SK-N-SH (cell line): Measurements from ENCODE around the gene HRCT1. TPM values are rescaled to one million over a fixed set of nuclear protein-coding genes. Genes with fewer than 3 reads are reported as not detected.

Experiments used
- CTCF ChIA-PET: fragments of 300-600, 350-600 bp; formaldehyde crosslinking; extraction: SDS; loops from one replicate; lab custom pipeline; 2021; lab: Yijun Ruan, JAX
- POLR2A ChIA-PET: fragments of 350-600 bp; sonication (Branson Sonifier 250); formaldehyde crosslinking; extraction: SDS; loops from one replicate; lab custom pipeline; 2020; ENCODE audit warnings: antibody characterized with exemption, inconsistent platforms; lab: Yijun Ruan, JAX
- DNase-seq: peaks from one replicate; pipeline ENCODE4 v3.0.0; 2012
- H2AFZ ChIP-seq: fragments of 200-600 bp; sonication (generic); 2 replicates; pipeline ENCODE4 v1.8.1; 2016; ENCODE audit warnings: antibody characterized with exemption, mild to moderate bottlenecking, low read depth
- H3F3A ChIP-seq: fragments of 200-600 bp; sonication (generic); replicated peaks from 2 replicates; pipeline ENCODE3; 2016; ENCODE audit warnings: antibody characterized with exemption, mild to moderate bottlenecking; ENCODE audit not compliant: insufficient read depth
- H3K27ac ChIP-seq, 2 experiments: fragments of 200-500 bp in 1 of 2; fragments of 200-600 bp in 1 of 2; sonication (Bioruptor generic) in 1 of 2; sonication (generic), shearing (Covaris generic) in 1 of 2; 2 replicates each; pipeline versions ENCODE4 v1.5.1 to v1.6.1; 2014 to 2016; ENCODE audit warnings: low read depth in 2 of 2, inconsistent platforms in 1 of 2, low read length in 1 of 2, mild to moderate bottlenecking in 1 of 2, mixed read lengths in 1 of 2
- H3K27me3 ChIP-seq: fragments of 200-600 bp; sonication (generic), shearing (Covaris generic); 2 replicates; pipeline ENCODE4 v1.6.1; 2016; ENCODE audit warnings: mixed run types; ENCODE audit not compliant: insufficient read depth
- H3K36me3 ChIP-seq, 2 experiments: fragments of 200-500 bp in 1 of 2; fragments of 200-600 bp in 1 of 2; sonication (Bioruptor generic) in 1 of 2; sonication (generic) in 1 of 2; replicated peaks in 1 of 2; 2 replicates each; pipeline versions ENCODE3 to v1.5.1; 2014 to 2016; ENCODE audit warnings: low read length in 1 of 2, mild to moderate bottlenecking in 1 of 2; ENCODE audit not compliant: insufficient read depth in 2 of 2, control insufficient read depth in 1 of 2
- H3K4me1 ChIP-seq, 2 experiments: fragments of 200-500 bp in 1 of 2; fragments of 200-600 bp in 1 of 2; sonication (Bioruptor generic) in 1 of 2; sonication (generic), shearing (Covaris generic) in 1 of 2; 2 replicates each; pipeline versions ENCODE4 v1.5.1 to v1.6.1; 2014 to 2016; ENCODE audit warnings: low read depth in 1 of 2, low read length in 1 of 2, mixed run types in 1 of 2; ENCODE audit not compliant: insufficient read depth in 2 of 2, control insufficient read depth in 1 of 2
- H3K4me2 ChIP-seq: fragments of 200-600 bp; sonication (generic), shearing (Covaris generic); 2 replicates; pipeline ENCODE4 v1.6.1; 2017; ENCODE audit warnings: mixed run types
- H3K4me3 ChIP-seq, 2 experiments: fragments of 200-500 bp in 1 of 2; fragments of 200-600 bp in 1 of 2; sonication (Bioruptor generic) in 1 of 2; sonication (generic), shearing (Covaris generic) in 1 of 2; 2 replicates each; pipeline versions ENCODE4 v1.5.1 to v1.8.1; 2014 to 2016; ENCODE audit warnings: low read depth in 2 of 2, inconsistent platforms in 1 of 2, low read length in 1 of 2, mild to moderate bottlenecking in 1 of 2, mixed read lengths in 1 of 2, moderate library complexity in 1 of 2
- H3K79me2 ChIP-seq: fragments of 200-600 bp; sonication (generic); 2 replicates; pipeline ENCODE4 v1.8.1; 2017; ENCODE audit warnings: mild to moderate bottlenecking; ENCODE audit not compliant: insufficient read depth
- H3K9ac ChIP-seq: fragments of 200-600 bp; sonication (generic); 2 replicates; pipeline ENCODE4 v1.6.1; 2017; ENCODE audit warnings: mixed run types
- H3K9me2 ChIP-seq: fragments of 200-600 bp; sonication (generic); 2 replicates; pipeline ENCODE4 v1.6.1; 2017; ENCODE audit warnings: mixed run types
- H3K9me3 ChIP-seq: fragments of 200-600 bp; sonication (generic); 2 replicates; pipeline ENCODE4 v1.6.1; 2017; ENCODE audit warnings: mixed run types, mild to moderate bottlenecking, moderate library complexity
- H4K20me1 ChIP-seq: fragments of 200-600 bp; sonication (generic); 2 replicates; pipeline ENCODE4 v1.6.1; 2017; ENCODE audit warnings: mild to moderate bottlenecking, mixed run types; ENCODE audit not compliant: insufficient read depth
- ELF1 ChIP-seq: IDR thresholded peaks from 2 replicates; pipeline ENCODE4 v1.4.0; 2012
- EZH2phosphoT487 ChIP-seq: fragments of 200-600 bp; sonication (generic); IDR thresholded peaks from 2 replicates; pipeline ENCODE4 v1.6.1; 2017; ENCODE audit warnings: low read depth, mixed run types, mild to moderate bottlenecking, antibody characterized with exemption, moderate library complexity, borderline replicate concordance
- FOXJ3 ChIP-seq: sonication (generic); formaldehyde crosslinking; IDR thresholded peaks from 2 replicates; pipeline ENCODE4 v1.5.1; 2020; ENCODE audit warnings: mild to moderate bottlenecking, missing genetic modification reagents
- FOXM1 ChIP-seq: IDR thresholded peaks from 2 replicates; pipeline ENCODE4 v1.4.0; 2012; ENCODE audit warnings: low read depth, mild to moderate bottlenecking
- GABPA ChIP-seq: IDR thresholded peaks from 2 replicates; pipeline ENCODE4 v1.4.0; 2012; ENCODE audit warnings: low read depth, mild to moderate bottlenecking
- GATA2 ChIP-seq: sonication (generic); formaldehyde crosslinking; IDR thresholded peaks from 2 replicates; pipeline ENCODE4 v1.5.0; 2020; ENCODE audit warnings: mild to moderate bottlenecking, missing genetic modification reagents
- MXI1 ChIP-seq: IDR thresholded peaks from 2 replicates; pipeline ENCODE4 v1.6.1; 2012; ENCODE audit warnings: mild to moderate bottlenecking, low read depth, low read length, improper control_type of control experiment
- TAF1 ChIP-seq: IDR thresholded peaks from 2 replicates; pipeline ENCODE4 v1.6.1; 2012; ENCODE audit warnings: low read depth, mild to moderate bottlenecking, low read length, moderate library complexity, borderline replicate concordance
- WGBS: methylation state at CpG from one replicate; pipeline ENCODE4 v1.1.6; 2017; ENCODE audit warnings: low lambda C conversion rate; 5-methylcytosine and 5-hydroxymethylcytosine counted together
- polyA plus RNA-seq, 3 experiments: library from polyadenylated mRNA; depleted of rRNA; stranded (reverse); fragments of >200 nt; gene quantifications; 2 replicates each; pipeline ENCODE4 v1.2.3, GENCODE V29; 2012

HRCT1 gene
- polyA plus RNA-seq, 1 of the 3 experiments (the other 2 are of a cell fraction), result 3.0 TPM

GRCh38 chr9:35908504-35909125 is 2.6 kb downstream of the HRCT1 start:
- TF ChIP-seq ELF1 (no peak), GABPA (peak; percentile 10; the same call in 1 of the 2 replicates), TAF1 (no peak), FOXJ3 (CRISPR knock-in tag) (no peak), FOXM1 (no peak), GATA2 (CRISPR knock-in tag) (no peak), EZH2phosphoT487 (no peak)
- ChIA-PET CTCF (interaction anchor here (1.0 to 2.3 kb wide), 4 partner anchors 11 to 115 kb away, joined by 3 to 10 read pairs (median 4); no protein-coding TSS in a partner anchor), POLR2A (no interaction called here)
- Histone ChIP-seq H2AFZ (peak overlapping the region; percentile 47; the same call in 1 of the 2 replicates), H3K9ac (peak overlapping the region; percentile 68; the same call in 1 of the 2 replicates), H4K20me1 (no peaks in the 10 kb centered on the region), H3K4me3 (no peak overlapping the region), H3K9me2 (no peaks in the 10 kb centered on the region), H3K4me1 (peaks cover 38 to 46% of the 10 kb centered on the region in 2 experiments; a peak in 3 of 4 replicates), H3F3A (peaks cover 37% of the 10 kb centered on the region), H3K9me3 (no peaks in the 10 kb centered on the region), H3K27ac (peak overlapping the region; percentile 89 to 98), H3K36me3 (no peaks in the 10 kb centered on the region), H3K79me2 (no peaks in the 10 kb centered on the region; the same call in 1 of the 2 replicates), H3K4me2 (peak overlapping the region; percentile 50; the same call in 1 of the 2 replicates), H3K27me3 (no peaks in the 10 kb centered on the region)
- DNase-seq, result no peak
- 78% methylated on average over 8 of the region's 9 CpGs for WGBS

- no peaks in the 10 kb centered on the region for H3K9me2 ChIP-seq
- WGBS, result 88% methylated on average over 9 of the region's 11 CpGs
- TF ChIP-seq MXI1, result no peak
- TF ChIP-seq, all 33 proteins: peak for 0
- Histone ChIP-seq H3K4me3 (no peak within 1 kb of the TSS), H2AFZ (peak within 1 kb of the TSS; percentile 47; the same call in 1 of the 2 replicates), H3F3A (peaks cover 37% of the 10 kb centered on the region), H3K27me3 (no peaks in the 10 kb centered on the region), H3K9me3 (no peaks in the 10 kb centered on the region), H3K36me3 (no peaks in the 10 kb centered on the region), H4K20me1 (no peaks in the 10 kb centered on the region), H3K9ac (peak within 1 kb of the TSS; percentile 68; the same call in 1 of the 2 replicates), H3K4me1 (peaks cover 38 to 46% of the 10 kb centered on the region in 2 experiments; a peak in 3 of 4 replicates), H3K27ac (peak within 1 kb of the TSS; percentile 89 to 98), H3K4me2 (peak within 1 kb of the TSS; percentile 50; the same call in 1 of the 2 replicates), H3K79me2 (no peaks in the 10 kb centered on the region; the same call in 1 of the 2 replicates)
- POLR2A ChIA-PET, result no interaction called here
- DNase-seq, result no peak
- CTCF ChIA-PET, result interaction anchor here (1.0 to 2.3 kb wide), 2 partner anchors 16 to 36 kb away, joined by 3 to 10 read pairs; no protein-coding TSS in a partner anchor
Observed at GRCh38 chr9:35909274-35909673, 3.3 kb downstream of the HRCT1 start, which contains the start of gene SPAAR. TSS of gene SPAAR (plus strand) at chr9:35909490. CDS start at chr9:35910464, 974 bp downstream.
